ENCODE data around the gene PDZRN3. TPM values are rescaled to one million over a fixed set of nuclear protein-coding genes. Genes with fewer than 3 reads are reported as not detected.

The PDZRN3 gene
- total RNA-seq, 1 donor from 2014 or later = 1.3 TPM

GRCh38 chr3:73364517-73364916 is 260.2 kb downstream of the PDZRN3 start:
- Mint-ChIP-seq H3K4me3 (ENCODE audit: unreplicated experiment) (no peak overlapping the region), H3K4me1 (ENCODE audit: unreplicated experiment) (no peaks in the 10 kb centered on the region), H3K27ac (ENCODE audit: unreplicated experiment) (no peak overlapping the region), H3K27me3 (ENCODE audit: unreplicated experiment) (no peaks in the 10 kb centered on the region), H3K36me3 (ENCODE audit: low read depth, unreplicated experiment) (peaks cover 3% of the 10 kb centered on the region), H3K9me3 (ENCODE audit: unreplicated experiment) (no peaks in the 10 kb centered on the region)
- DNase-seq (ENCODE audit: low spot score) = no peak
- TF ChIP-seq, protein P1, sequence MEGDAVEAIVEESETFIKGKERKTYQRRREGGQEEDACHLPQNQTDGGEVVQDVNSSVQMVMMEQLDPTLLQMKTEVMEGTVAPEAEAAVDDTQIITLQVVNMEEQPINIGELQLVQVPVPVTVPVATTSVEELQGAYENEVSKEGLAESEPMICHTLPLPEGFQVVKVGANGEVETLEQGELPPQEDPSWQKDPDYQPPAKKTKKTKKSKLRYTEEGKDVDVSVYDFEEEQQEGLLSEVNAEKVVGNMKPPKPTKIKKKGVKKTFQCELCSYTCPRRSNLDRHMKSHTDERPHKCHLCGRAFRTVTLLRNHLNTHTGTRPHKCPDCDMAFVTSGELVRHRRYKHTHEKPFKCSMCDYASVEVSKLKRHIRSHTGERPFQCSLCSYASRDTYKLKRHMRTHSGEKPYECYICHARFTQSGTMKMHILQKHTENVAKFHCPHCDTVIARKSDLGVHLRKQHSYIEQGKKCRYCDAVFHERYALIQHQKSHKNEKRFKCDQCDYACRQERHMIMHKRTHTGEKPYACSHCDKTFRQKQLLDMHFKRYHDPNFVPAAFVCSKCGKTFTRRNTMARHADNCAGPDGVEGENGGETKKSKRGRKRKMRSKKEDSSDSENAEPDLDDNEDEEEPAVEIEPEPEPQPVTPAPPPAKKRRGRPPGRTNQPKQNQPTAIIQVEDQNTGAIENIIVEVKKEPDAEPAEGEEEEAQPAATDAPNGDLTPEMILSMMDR (IDR thresholded peaks at IDR 0.05; ENCODE audit: unreplicated experiment) = no peak

GRCh38 chr3:73363093-73363492 is 261.6 kb downstream of the PDZRN3 start:
- Mint-ChIP-seq H3K36me3 (ENCODE audit: low read depth, unreplicated experiment) (peaks cover 3% of the 10 kb centered on the region), H3K4me1 (ENCODE audit: unreplicated experiment) (no peaks in the 10 kb centered on the region), H3K27ac (ENCODE audit: unreplicated experiment) (peak overlapping the region; percentile 36), H3K4me3 (ENCODE audit: unreplicated experiment) (peak overlapping the region; percentile 76), H3K27me3 (ENCODE audit: unreplicated experiment) (no peaks in the 10 kb centered on the region), H3K9me3 (ENCODE audit: unreplicated experiment) (no peaks in the 10 kb centered on the region)
- TF ChIP-seq, protein P1 (IDR thresholded peaks at IDR 0.05; ENCODE audit: unreplicated experiment) = no peak
- no peak for DNase-seq (ENCODE audit: low spot score)

DNA sequence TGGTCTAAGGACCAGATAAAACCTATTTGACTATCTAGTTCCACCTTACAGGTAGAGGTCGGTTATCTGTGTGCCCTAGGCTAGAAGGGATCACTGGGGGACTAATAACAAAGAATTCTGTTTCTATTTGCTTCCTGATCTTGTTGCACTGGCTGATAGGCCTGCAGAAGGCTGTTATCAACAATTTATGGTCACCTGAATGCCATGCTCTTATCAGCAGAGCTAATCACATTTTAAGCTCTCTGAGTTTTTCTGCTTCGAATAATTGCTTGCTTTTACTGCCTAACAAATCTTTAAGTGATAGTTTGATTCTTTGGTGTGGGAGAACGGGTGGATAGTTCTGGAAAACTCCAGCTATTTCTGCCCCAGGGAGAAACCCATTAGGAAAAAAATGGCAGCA is 263.1 kb downstream of the PDZRN3 start:
- TF ChIP-seq, protein P1 (IDR thresholded peaks at IDR 0.05; ENCODE audit: unreplicated experiment) = no peak
- no peak overlapping the region for H3K4me3 Mint-ChIP-seq (ENCODE audit: unreplicated experiment)
- peaks cover 3% of the 10 kb centered on the region for H3K36me3 Mint-ChIP-seq (ENCODE audit: low read depth, unreplicated experiment)
- H3K9me3 Mint-ChIP-seq (ENCODE audit: unreplicated experiment) = no peaks in the 10 kb centered on the region
- H3K4me1 Mint-ChIP-seq (ENCODE audit: unreplicated experiment) = no peaks in the 10 kb centered on the region
- H3K27me3 Mint-ChIP-seq (ENCODE audit: unreplicated experiment) = peaks cover 2% of the 10 kb centered on the region
- H3K27ac Mint-ChIP-seq (ENCODE audit: unreplicated experiment) = no peak overlapping the region
- no peak for DNase-seq (ENCODE audit: low spot score)

- TF ChIP-seq, protein P1 (IDR thresholded peaks at IDR 0.05; ENCODE audit: unreplicated experiment) = no peak
- DNase-seq (ENCODE audit: low spot score) = no peak
- H3K27ac Mint-ChIP-seq (ENCODE audit: unreplicated experiment) = no peak overlapping the region
- H3K27me3 Mint-ChIP-seq (ENCODE audit: unreplicated experiment) = peaks cover 2% of the 10 kb centered on the region
- no peak overlapping the region for H3K4me3 Mint-ChIP-seq (ENCODE audit: unreplicated experiment)
- no peaks in the 10 kb centered on the region for H3K36me3 Mint-ChIP-seq (ENCODE audit: low read depth, unreplicated experiment)
- H3K9me3 Mint-ChIP-seq (ENCODE audit: unreplicated experiment) = no peaks in the 10 kb centered on the region
- no peaks in the 10 kb centered on the region for H3K4me1 Mint-ChIP-seq (ENCODE audit: unreplicated experiment)
Measured at GRCh38 chr3:73353649-73354217, 271.0 kb downstream of the PDZRN3 start.

DNA sequence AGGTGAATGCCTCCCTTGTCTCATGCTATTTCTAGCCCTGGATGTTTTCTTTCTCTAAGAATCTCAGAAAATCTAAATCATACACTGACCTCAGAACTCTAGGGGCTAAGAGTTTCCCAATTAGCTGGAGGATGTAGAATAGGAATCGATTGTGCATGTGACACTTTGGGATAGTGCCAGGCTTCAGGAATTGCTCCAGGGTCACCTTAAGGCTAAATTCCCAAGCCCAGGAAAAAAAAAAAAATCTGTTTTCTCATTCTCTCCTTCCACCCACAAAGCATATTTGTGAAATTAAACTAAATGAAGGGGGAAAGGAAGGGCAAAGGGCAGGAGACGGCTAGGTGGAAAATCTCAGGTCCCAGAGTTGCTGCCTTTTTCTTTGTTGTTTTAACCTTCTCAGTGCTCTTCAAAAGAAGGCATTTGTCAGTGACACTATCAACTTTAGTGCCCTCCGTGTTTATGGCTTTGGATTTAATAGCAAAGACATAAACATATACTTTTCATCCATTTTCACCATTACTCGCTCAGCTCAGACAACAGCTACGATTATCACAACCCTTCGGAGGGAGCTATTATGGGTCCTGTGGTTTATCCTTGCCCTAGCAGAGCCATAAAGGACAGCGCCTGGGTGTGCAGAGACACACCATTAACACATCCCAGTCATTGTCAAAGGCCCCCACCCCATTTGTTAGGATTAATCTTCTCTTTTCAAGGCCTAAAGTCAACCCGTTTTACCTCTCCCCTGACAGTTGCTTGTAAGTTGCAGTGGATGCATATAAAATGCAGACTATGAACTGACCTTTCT is 271.7 kb downstream of the PDZRN3 start:
- Mint-ChIP-seq H3K4me3 (ENCODE audit: unreplicated experiment) (no peak overlapping the region), H3K27ac (ENCODE audit: unreplicated experiment) (no peak overlapping the region), H3K36me3 (ENCODE audit: low read depth, unreplicated experiment) (no peaks in the 10 kb centered on the region), H3K4me1 (ENCODE audit: unreplicated experiment) (no peaks in the 10 kb centered on the region), H3K9me3 (ENCODE audit: unreplicated experiment) (no peaks in the 10 kb centered on the region), H3K27me3 (ENCODE audit: unreplicated experiment) (peaks cover 2% of the 10 kb centered on the region)
- TF ChIP-seq, protein P1 (IDR thresholded peaks at IDR 0.05; ENCODE audit: unreplicated experiment) = no peak
- no peak for DNase-seq (ENCODE audit: low spot score)
